Colonic mucosa (tissue), 4 donors: Measurements from ENCODE around the gene SYNDIG1. TPM values are rescaled to one million over a fixed set of nuclear protein-coding genes. Genes with fewer than 3 reads are reported as not detected.

Source experiments
- DNase-seq: peaks from one replicate; pipeline ENCODE4 v3.0.0-alpha.2; 2020
- H3K27ac ChIP-seq: fragments of 200-600 bp; one replicate; pipeline ENCODE4 v1.8.0; 2021
- H3K27me3 ChIP-seq: fragments of 200-600 bp; one replicate; pipeline ENCODE4 v1.8.0; 2021
- H3K36me3 ChIP-seq: fragments of 200-600 bp; one replicate; pipeline ENCODE4 v1.8.0; 2021
- H3K4me1 ChIP-seq: fragments of 200-600 bp; one replicate; pipeline ENCODE4 v1.8.0; 2021; ENCODE audit warnings: mild to moderate bottlenecking
- H3K4me3 ChIP-seq: fragments of 200-600 bp; one replicate; pipeline ENCODE4 v1.8.0; 2021
- H3K9ac ChIP-seq, 2 donors: one replicate each; pipeline ENCODE4 v1.7.0; 2013; ENCODE audit warnings: control low read depth in 2 of 2, low read depth in 2 of 2, low read length in 2 of 2
- H3K9me3 ChIP-seq: fragments of 200-600 bp; one replicate; pipeline ENCODE4 v1.8.0; 2021
- intact Hi-C: fragments of 100-400 bp; cut with DNase I; formaldehyde crosslinking; loops from one replicate; pipeline ENCODE4 v1.14.1; 2022
- total RNA-seq, 2 donors: library from RNA; stranded (reverse); fragmentation: NEBNext Ultra II Directional in 1 of 2; extraction: Animal tissue kit (Norgen Biotek cat#: 25700) in 1 of 2; gene quantifications; one replicate each; pipeline ENCODE4 v1.2.1, GENCODE V29; 2021
- TF ChIP-seq, protein P1 (sequence below): fragments of 200-600 bp; IDR thresholded peaks from one replicate; pipeline ENCODE4 v1.8.0; 2022; ENCODE audit warnings: antibody characterized with exemption, mild to moderate bottlenecking
- donor health status: healthy.
- donor health status: DM: no; HTN: no; CAD: no.
- donor health status: DM: no; HTN: no; CAD: no.

SYNDIG1 gene
- total RNA-seq, 2 donors from 2014 or later, result 0.10 to 0.19 TPM

GRCh38 chr20:24615353-24615752 lies 145.9 kb downstream of the SYNDIG1 start:
- TF ChIP-seq, protein P1, sequence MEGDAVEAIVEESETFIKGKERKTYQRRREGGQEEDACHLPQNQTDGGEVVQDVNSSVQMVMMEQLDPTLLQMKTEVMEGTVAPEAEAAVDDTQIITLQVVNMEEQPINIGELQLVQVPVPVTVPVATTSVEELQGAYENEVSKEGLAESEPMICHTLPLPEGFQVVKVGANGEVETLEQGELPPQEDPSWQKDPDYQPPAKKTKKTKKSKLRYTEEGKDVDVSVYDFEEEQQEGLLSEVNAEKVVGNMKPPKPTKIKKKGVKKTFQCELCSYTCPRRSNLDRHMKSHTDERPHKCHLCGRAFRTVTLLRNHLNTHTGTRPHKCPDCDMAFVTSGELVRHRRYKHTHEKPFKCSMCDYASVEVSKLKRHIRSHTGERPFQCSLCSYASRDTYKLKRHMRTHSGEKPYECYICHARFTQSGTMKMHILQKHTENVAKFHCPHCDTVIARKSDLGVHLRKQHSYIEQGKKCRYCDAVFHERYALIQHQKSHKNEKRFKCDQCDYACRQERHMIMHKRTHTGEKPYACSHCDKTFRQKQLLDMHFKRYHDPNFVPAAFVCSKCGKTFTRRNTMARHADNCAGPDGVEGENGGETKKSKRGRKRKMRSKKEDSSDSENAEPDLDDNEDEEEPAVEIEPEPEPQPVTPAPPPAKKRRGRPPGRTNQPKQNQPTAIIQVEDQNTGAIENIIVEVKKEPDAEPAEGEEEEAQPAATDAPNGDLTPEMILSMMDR, result no peak
- Histone ChIP-seq H3K27me3 (no peaks in the 10 kb centered on the region), H3K4me1 (no peaks in the 10 kb centered on the region), H3K9ac (no peak overlapping the region), H3K36me3 (no peaks in the 10 kb centered on the region), H3K4me3 (no peak overlapping the region), H3K27ac (no peak overlapping the region), H3K9me3 (no peaks in the 10 kb centered on the region)
- intact Hi-C loops, result no loop called here
- DNase-seq, result no peak

- Histone ChIP-seq H3K27me3 (no peaks in the 10 kb centered on the region), H3K4me1 (no peaks in the 10 kb centered on the region), H3K4me3 (no peak overlapping the region), H3K27ac (no peak overlapping the region), H3K9ac (no peak overlapping the region), H3K9me3 (no peaks in the 10 kb centered on the region), H3K36me3 (no peaks in the 10 kb centered on the region)
- intact Hi-C loops, result no loop called here
- DNase-seq, result no peak
- TF ChIP-seq, protein P1, result no peak
Observed at GRCh38 chr20:24616258-24617079, 147.0 kb downstream of the SYNDIG1 start.

- no peak for DNase-seq
- Histone ChIP-seq H3K36me3 (no peaks in the 10 kb centered on the region), H3K27ac (no peak overlapping the region), H3K9ac (no peak overlapping the region), H3K4me3 (no peak overlapping the region), H3K27me3 (no peaks in the 10 kb centered on the region), H3K4me1 (no peaks in the 10 kb centered on the region), H3K9me3 (no peaks in the 10 kb centered on the region)
- TF ChIP-seq, protein P1, result no peak
- intact Hi-C loops, result no loop called here
Observed at GRCh38 chr20:24617080-24617432, 147.6 kb downstream of the SYNDIG1 start.

DNA sequence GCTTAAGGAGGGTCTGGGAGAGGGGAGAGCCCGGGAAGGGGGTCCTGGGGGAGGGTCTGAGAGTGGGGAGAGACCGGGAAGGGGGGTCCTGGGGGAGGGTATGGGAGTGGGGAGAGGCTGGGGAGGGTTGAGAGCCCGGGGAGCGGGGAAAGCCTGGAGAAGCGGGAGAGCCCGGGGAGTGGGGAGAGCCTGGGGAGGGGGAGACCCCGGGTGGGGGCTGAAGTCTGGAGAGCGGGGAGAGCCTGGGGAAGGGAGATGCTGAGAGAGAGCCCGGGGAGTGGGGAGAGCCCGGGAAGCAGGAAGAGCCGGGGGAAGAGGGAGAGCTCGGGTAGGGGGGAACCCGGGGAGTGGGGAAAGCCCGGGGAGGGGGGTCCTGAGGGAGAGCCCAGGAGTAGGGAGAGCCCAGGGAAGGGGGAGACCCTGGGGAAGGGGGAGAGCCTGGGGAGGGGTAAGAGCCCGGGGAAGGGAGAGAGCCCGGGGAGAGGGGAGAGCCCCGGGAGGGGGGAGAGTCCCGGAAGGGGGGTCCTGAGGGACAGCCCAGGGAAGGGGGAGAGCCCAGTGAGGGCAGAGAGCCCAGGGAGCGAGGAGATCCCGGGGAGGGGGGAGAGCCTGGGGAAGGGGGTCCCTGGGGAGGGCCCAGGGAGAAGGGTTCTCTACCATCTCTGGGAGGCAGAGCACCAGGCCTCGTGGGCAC lies 148.5 kb downstream of the SYNDIG1 start:
- no peak for DNase-seq
- TF ChIP-seq, protein P1, result no peak
- no peaks in the 10 kb centered on the region for H3K4me1 ChIP-seq
- H3K27ac ChIP-seq, result no peak overlapping the region
- no peak overlapping the region for H3K4me3 ChIP-seq
- no peaks in the 10 kb centered on the region for H3K9me3 ChIP-seq
- H3K27me3 ChIP-seq, result no peaks in the 10 kb centered on the region
- no peak overlapping the region for H3K9ac ChIP-seq
- intact Hi-C loops, result no loop called here
- no peaks in the 10 kb centered on the region for H3K36me3 ChIP-seq

- intact Hi-C loops, result no loop called here
- Histone ChIP-seq H3K27me3 (no peaks in the 10 kb centered on the region), H3K4me3 (no peak overlapping the region), H3K27ac (no peak overlapping the region), H3K9ac (no peak overlapping the region), H3K4me1 (no peaks in the 10 kb centered on the region), H3K9me3 (no peaks in the 10 kb centered on the region), H3K36me3 (no peaks in the 10 kb centered on the region)
- TF ChIP-seq, protein P1, result no peak
- no peak for DNase-seq
Observed at GRCh38 chr20:24618739-24619138, 149.3 kb downstream of the SYNDIG1 start.
